GM12875 (cell line): Measurements from ENCODE around the gene SETD3.

Experiments used
- H3K4me3 ChIP-seq: one replicate; pipeline ENCODE4 v1.5.1; 2011; ENCODE audit warnings: low read depth, low read length, control low read depth
- TF ChIP-seq, protein P1 (sequence below): IDR thresholded peaks from 2 replicates; pipeline ENCODE4 v1.5.1; 2011; ENCODE audit warnings: low read depth, mild to moderate bottlenecking, control low read depth, inconsistent platforms, low read length, moderate library complexity, borderline replicate concordance; ENCODE audit not compliant: insufficient read depth

Gene SETD3

GRCh38 chr14:99465288-99465687, 15.4 kb downstream of the SETD3 start:
- TF ChIP-seq, protein P1, sequence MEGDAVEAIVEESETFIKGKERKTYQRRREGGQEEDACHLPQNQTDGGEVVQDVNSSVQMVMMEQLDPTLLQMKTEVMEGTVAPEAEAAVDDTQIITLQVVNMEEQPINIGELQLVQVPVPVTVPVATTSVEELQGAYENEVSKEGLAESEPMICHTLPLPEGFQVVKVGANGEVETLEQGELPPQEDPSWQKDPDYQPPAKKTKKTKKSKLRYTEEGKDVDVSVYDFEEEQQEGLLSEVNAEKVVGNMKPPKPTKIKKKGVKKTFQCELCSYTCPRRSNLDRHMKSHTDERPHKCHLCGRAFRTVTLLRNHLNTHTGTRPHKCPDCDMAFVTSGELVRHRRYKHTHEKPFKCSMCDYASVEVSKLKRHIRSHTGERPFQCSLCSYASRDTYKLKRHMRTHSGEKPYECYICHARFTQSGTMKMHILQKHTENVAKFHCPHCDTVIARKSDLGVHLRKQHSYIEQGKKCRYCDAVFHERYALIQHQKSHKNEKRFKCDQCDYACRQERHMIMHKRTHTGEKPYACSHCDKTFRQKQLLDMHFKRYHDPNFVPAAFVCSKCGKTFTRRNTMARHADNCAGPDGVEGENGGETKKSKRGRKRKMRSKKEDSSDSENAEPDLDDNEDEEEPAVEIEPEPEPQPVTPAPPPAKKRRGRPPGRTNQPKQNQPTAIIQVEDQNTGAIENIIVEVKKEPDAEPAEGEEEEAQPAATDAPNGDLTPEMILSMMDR: no peak

GRCh38 chr14:99463974-99464373, 16.7 kb downstream of the SETD3 start:
- TF ChIP-seq, protein P1: no peak

More at GRCh38 chr14:99465288-99465687, 15.4 kb downstream of the SETD3 start:
- H3K4me3 ChIP-seq: no peak overlapping the region

DNA sequence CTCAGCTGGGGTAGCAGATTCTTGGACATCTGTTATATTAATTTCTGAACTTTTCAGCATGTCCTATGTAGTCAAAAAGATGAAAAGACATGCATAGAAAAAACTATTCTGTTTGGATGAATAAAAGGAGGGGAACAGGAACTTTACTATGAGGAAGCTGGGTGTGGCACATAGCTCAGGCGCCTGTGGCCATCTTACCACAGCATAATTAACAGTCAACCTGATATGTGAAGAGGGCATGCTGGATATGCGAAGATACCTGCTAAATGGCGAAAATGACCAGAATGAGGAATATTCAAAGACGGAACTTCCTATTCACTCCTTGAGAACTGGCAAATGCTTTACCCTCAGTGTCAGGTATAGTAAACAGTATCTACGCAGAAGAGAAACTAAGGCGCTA, 18.4 kb downstream of the SETD3 start:
- TF ChIP-seq, protein P1: no peak
- no peak overlapping the region for H3K4me3 ChIP-seq

More at GRCh38 chr14:99463974-99464373, 16.7 kb downstream of the SETD3 start:
- H3K4me3 ChIP-seq: no peak overlapping the region

GRCh38 chr14:99461411-99462085, 19.1 kb downstream of the SETD3 start:
- TF ChIP-seq, protein P1: no peak
- H3K4me3 ChIP-seq: no peak overlapping the region

- TF ChIP-seq, protein P1: no peak
Observed at GRCh38 chr14:99460793-99461192, 19.9 kb downstream of the SETD3 start.

GRCh38 chr14:99459481-99460100, 21.1 kb downstream of the SETD3 start:
- no peak overlapping the region for H3K4me3 ChIP-seq
- TF ChIP-seq, protein P1: no peak

More at GRCh38 chr14:99460793-99461192, 19.9 kb downstream of the SETD3 start:
- H3K4me3 ChIP-seq: no peak overlapping the region

GRCh38 chr14:99454246-99454645, 26.4 kb downstream of the SETD3 start:
- TF ChIP-seq, protein P1: no peak
- H3K4me3 ChIP-seq: no peak overlapping the region
